Loucy (cell line): Measurements from ENCODE around the gene ATOH8.

ENCODE experiments used
- EZH2phosphoT487 ChIP-seq: fragments of 200-600 bp; IDR thresholded peaks from 2 replicates; pipeline ENCODE4 v1.6.1; 2018; ENCODE audit warnings: antibody characterized with exemption, mild to moderate bottlenecking, moderate library complexity, borderline replicate concordance
- TF ChIP-seq, protein P1 (sequence below): fragments of 200-600 bp; sonication (generic); conservative IDR thresholded peaks from 2 replicates; pipeline ENCODE4 v1.5.1; 2014; ENCODE audit warnings: mild to moderate bottlenecking, antibody characterized with exemption, low read length

DNA sequence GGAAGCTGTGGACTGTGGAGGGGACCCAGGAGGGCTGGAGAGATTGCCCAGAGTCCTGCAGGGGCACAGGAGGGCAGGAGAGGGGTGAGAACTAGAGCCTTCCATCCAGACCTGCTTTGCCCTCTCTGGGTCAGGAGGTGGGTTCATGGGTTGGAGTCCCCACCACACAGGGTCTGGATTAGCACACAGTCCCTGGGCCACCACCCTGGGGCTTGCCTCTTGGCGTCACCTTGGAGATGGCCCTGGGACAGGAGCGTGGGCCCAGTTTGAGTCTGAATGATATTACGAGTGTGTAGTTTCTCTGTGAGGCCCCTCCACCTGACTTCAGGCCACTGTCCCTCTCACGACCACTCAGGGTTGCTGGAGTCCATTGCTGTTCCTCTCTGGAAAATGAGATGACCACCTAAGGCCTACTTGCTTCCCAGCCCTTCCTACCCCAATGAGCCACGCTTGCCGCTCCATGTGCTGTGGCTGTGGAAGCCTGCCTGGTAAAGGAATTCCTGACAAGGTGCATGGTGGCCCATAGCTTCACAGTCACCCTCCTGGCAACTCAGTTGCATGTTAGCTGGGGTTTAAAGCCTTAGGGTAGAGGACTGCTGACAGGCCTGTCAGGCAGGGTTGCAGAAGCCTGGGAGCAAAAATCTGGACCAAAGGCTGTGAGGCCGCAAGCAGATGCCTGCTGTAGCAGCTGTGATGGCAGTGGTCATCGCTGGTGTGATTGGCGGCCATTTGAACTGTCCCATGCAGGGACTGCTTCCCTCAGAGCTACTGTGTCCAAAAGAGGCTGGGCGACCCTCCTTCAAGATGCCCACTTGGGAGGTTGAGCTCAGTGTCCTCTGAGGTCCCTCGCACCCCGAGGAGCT, 14.2 kb downstream of the ATOH8 start:
- no peak for TF ChIP-seq EZH2phosphoT487
- TF ChIP-seq, protein P1, sequence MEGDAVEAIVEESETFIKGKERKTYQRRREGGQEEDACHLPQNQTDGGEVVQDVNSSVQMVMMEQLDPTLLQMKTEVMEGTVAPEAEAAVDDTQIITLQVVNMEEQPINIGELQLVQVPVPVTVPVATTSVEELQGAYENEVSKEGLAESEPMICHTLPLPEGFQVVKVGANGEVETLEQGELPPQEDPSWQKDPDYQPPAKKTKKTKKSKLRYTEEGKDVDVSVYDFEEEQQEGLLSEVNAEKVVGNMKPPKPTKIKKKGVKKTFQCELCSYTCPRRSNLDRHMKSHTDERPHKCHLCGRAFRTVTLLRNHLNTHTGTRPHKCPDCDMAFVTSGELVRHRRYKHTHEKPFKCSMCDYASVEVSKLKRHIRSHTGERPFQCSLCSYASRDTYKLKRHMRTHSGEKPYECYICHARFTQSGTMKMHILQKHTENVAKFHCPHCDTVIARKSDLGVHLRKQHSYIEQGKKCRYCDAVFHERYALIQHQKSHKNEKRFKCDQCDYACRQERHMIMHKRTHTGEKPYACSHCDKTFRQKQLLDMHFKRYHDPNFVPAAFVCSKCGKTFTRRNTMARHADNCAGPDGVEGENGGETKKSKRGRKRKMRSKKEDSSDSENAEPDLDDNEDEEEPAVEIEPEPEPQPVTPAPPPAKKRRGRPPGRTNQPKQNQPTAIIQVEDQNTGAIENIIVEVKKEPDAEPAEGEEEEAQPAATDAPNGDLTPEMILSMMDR: no peak
